SK-N-SH (cell line): ENCODE results near the gene DDX1. TPM values are rescaled to one million over a fixed set of nuclear protein-coding genes. Genes with fewer than 3 reads are reported as not detected.

Experiments used
- CTCF ChIA-PET: fragments of 300-600, 350-600 bp; formaldehyde crosslinking; extraction: SDS; loops from one replicate; lab custom pipeline; 2021; lab: Yijun Ruan, JAX
- POLR2A ChIA-PET: fragments of 350-600 bp; sonication (Branson Sonifier 250); formaldehyde crosslinking; extraction: SDS; loops from one replicate; lab custom pipeline; 2020; ENCODE audit warnings: antibody characterized with exemption, inconsistent platforms; lab: Yijun Ruan, JAX
- DNase-seq: peaks from one replicate; pipeline ENCODE4 v3.0.0; 2012
- H2AFZ ChIP-seq: fragments of 200-600 bp; sonication (generic); 2 replicates; pipeline ENCODE4 v1.8.1; 2016; ENCODE audit warnings: antibody characterized with exemption, mild to moderate bottlenecking, low read depth
- H3F3A ChIP-seq: fragments of 200-600 bp; sonication (generic); replicated peaks from 2 replicates; pipeline ENCODE3; 2016; ENCODE audit warnings: antibody characterized with exemption, mild to moderate bottlenecking; ENCODE audit not compliant: insufficient read depth
- H3K27ac ChIP-seq, 2 experiments: fragments of 200-500 bp in 1 of 2; fragments of 200-600 bp in 1 of 2; sonication (Bioruptor generic) in 1 of 2; sonication (generic), shearing (Covaris generic) in 1 of 2; 2 replicates each; pipeline versions ENCODE4 v1.5.1 to v1.6.1; 2014 to 2016; ENCODE audit warnings: low read depth in 2 of 2, inconsistent platforms in 1 of 2, low read length in 1 of 2, mild to moderate bottlenecking in 1 of 2, mixed read lengths in 1 of 2
- H3K27me3 ChIP-seq: fragments of 200-600 bp; sonication (generic), shearing (Covaris generic); 2 replicates; pipeline ENCODE4 v1.6.1; 2016; ENCODE audit warnings: mixed run types; ENCODE audit not compliant: insufficient read depth
- H3K36me3 ChIP-seq, 2 experiments: fragments of 200-500 bp in 1 of 2; fragments of 200-600 bp in 1 of 2; sonication (Bioruptor generic) in 1 of 2; sonication (generic) in 1 of 2; replicated peaks in 1 of 2; 2 replicates each; pipeline versions ENCODE3 to v1.5.1; 2014 to 2016; ENCODE audit warnings: low read length in 1 of 2, mild to moderate bottlenecking in 1 of 2; ENCODE audit not compliant: insufficient read depth in 2 of 2, control insufficient read depth in 1 of 2
- H3K4me1 ChIP-seq, 2 experiments: fragments of 200-500 bp in 1 of 2; fragments of 200-600 bp in 1 of 2; sonication (Bioruptor generic) in 1 of 2; sonication (generic), shearing (Covaris generic) in 1 of 2; 2 replicates each; pipeline versions ENCODE4 v1.5.1 to v1.6.1; 2014 to 2016; ENCODE audit warnings: low read depth in 1 of 2, low read length in 1 of 2, mixed run types in 1 of 2; ENCODE audit not compliant: insufficient read depth in 2 of 2, control insufficient read depth in 1 of 2
- H3K4me2 ChIP-seq: fragments of 200-600 bp; sonication (generic), shearing (Covaris generic); 2 replicates; pipeline ENCODE4 v1.6.1; 2017; ENCODE audit warnings: mixed run types
- H3K4me3 ChIP-seq, 2 experiments: fragments of 200-500 bp in 1 of 2; fragments of 200-600 bp in 1 of 2; sonication (Bioruptor generic) in 1 of 2; sonication (generic), shearing (Covaris generic) in 1 of 2; 2 replicates each; pipeline versions ENCODE4 v1.5.1 to v1.8.1; 2014 to 2016; ENCODE audit warnings: low read depth in 2 of 2, inconsistent platforms in 1 of 2, low read length in 1 of 2, mild to moderate bottlenecking in 1 of 2, mixed read lengths in 1 of 2, moderate library complexity in 1 of 2
- H3K79me2 ChIP-seq: fragments of 200-600 bp; sonication (generic); 2 replicates; pipeline ENCODE4 v1.8.1; 2017; ENCODE audit warnings: mild to moderate bottlenecking; ENCODE audit not compliant: insufficient read depth
- H3K9ac ChIP-seq: fragments of 200-600 bp; sonication (generic); 2 replicates; pipeline ENCODE4 v1.6.1; 2017; ENCODE audit warnings: mixed run types
- H3K9me2 ChIP-seq: fragments of 200-600 bp; sonication (generic); 2 replicates; pipeline ENCODE4 v1.6.1; 2017; ENCODE audit warnings: mixed run types
- H3K9me3 ChIP-seq: fragments of 200-600 bp; sonication (generic); 2 replicates; pipeline ENCODE4 v1.6.1; 2017; ENCODE audit warnings: mixed run types, mild to moderate bottlenecking, moderate library complexity
- H4K20me1 ChIP-seq: fragments of 200-600 bp; sonication (generic); 2 replicates; pipeline ENCODE4 v1.6.1; 2017; ENCODE audit warnings: mild to moderate bottlenecking, mixed run types; ENCODE audit not compliant: insufficient read depth
- JUND ChIP-seq: IDR thresholded peaks from 2 replicates; pipeline ENCODE4 v1.4.0; 2012
- NFIC ChIP-seq: IDR thresholded peaks from 2 replicates; pipeline ENCODE4 v1.4.0; 2012; ENCODE audit warnings: borderline replicate concordance
- RAD21 ChIP-seq: IDR thresholded peaks from 2 replicates; pipeline ENCODE4 v1.6.1; 2012; ENCODE audit warnings: mild to moderate bottlenecking, low read length
- TAF1 ChIP-seq: IDR thresholded peaks from 2 replicates; pipeline ENCODE4 v1.6.1; 2012; ENCODE audit warnings: low read depth, mild to moderate bottlenecking, low read length, moderate library complexity, borderline replicate concordance
- TCF12 ChIP-seq: IDR thresholded peaks from 2 replicates; pipeline ENCODE4 v1.4.0; 2012
- YY1 ChIP-seq: IDR thresholded peaks from 2 replicates; pipeline ENCODE4 v1.4.0; 2012; ENCODE audit warnings: low read depth, mild to moderate bottlenecking
- WGBS: methylation state at CpG from one replicate; pipeline ENCODE4 v1.1.6; 2017; ENCODE audit warnings: low lambda C conversion rate; 5-methylcytosine and 5-hydroxymethylcytosine counted together
- polyA plus RNA-seq, 3 experiments: library from polyadenylated mRNA; depleted of rRNA; stranded (reverse); fragments of >200 nt; gene quantifications; 2 replicates each; pipeline ENCODE4 v1.2.3, GENCODE V29; 2012
- TF ChIP-seq, protein P1 (sequence below): IDR thresholded peaks from 2 replicates; pipeline ENCODE4 v1.6.1; 2012; ENCODE audit warnings: mild to moderate bottlenecking, low read depth, low read length, moderate library complexity
- TF ChIP-seq, protein P2 (sequence below): IDR thresholded peaks from 2 replicates; pipeline ENCODE4 v1.4.0; 2012; ENCODE audit warnings: low read depth, borderline replicate concordance

DDX1 gene
- polyA plus RNA-seq, 1 of the 3 experiments (the other 2 are of a cell fraction), result 54.5 TPM

DNA sequence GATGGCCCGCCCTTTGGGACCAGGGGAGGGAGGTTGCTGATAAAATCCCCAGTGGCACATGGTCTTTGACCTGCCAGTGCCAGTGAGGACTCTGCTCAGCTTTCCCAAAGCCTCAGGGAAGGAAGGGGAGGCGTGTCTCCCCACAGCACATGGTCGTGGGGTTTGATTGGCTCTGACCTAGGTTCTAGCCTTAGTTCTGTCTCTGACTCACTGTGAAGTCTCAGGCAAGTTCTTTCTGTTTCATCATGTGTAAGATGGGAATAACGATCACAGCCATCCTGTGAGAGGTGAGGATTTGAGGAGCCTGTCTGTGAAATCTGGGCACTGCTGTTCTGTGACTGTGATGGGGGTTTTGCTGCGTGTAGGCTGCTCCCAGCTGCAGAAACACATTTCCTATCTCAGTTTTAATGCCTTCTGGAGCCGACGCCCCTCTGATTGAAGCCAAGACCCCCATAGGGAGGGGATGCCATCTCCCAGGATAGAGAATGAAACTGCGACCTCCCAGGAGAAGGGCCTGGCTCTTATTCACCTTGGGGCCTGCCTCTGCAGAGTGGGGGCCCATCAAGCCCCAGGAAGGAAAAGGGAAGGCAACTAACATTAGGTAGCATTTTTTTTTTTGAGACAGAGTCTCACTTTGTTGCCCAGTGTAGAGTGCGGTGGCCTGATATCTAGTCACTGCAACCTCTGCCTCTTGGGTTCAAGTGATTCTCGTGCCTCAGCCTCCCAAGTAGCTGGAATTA is 84.0 kb downstream of the DDX1 start:
- no peak for TF ChIP-seq YY1
- Histone ChIP-seq H3F3A (no peaks in the 10 kb centered on the region), H2AFZ (no peak overlapping the region), H3K9me2 (no peaks in the 10 kb centered on the region), H3K36me3 (no peaks in the 10 kb centered on the region), H3K27ac (no peak overlapping the region), H3K4me1 (peaks cover 0 to 19% of the 10 kb centered on the region in 2 experiments; a peak in 1 of 4 replicates), H3K27me3 (no peaks in the 10 kb centered on the region), H3K9me3 (no peaks in the 10 kb centered on the region), H3K9ac (no peak overlapping the region), H3K4me3 (no peak overlapping the region), H4K20me1 (no peaks in the 10 kb centered on the region), H3K79me2 (no peaks in the 10 kb centered on the region), H3K4me2 (no peak overlapping the region)
- WGBS, result 36% methylated on average over 10 of the region's 10 CpGs
- CTCF ChIA-PET, result interaction anchor here (1.7 to 2.1 kb wide), 2 partner anchors 38 to 264 kb away, joined by 4 to 7 read pairs; no protein-coding TSS in a partner anchor
- peak; percentile 53 for DNase-seq
- POLR2A ChIA-PET, result no interaction called here

- Histone ChIP-seq H4K20me1 (no peaks in the 10 kb centered on the region), H3K36me3 (no peaks in the 10 kb centered on the region), H3K4me1 (peaks cover 0 to 19% of the 10 kb centered on the region in 2 experiments; a peak in 1 of 4 replicates), H3K4me2 (no peak overlapping the region), H3K27me3 (no peaks in the 10 kb centered on the region)
- peak; percentile 57 for DNase-seq
- POLR2A ChIA-PET, result no interaction called here
- TF ChIP-seq TAF1 (no peak), JUND (no peak), TCF12 (no peak), RAD21 (no peak), NFIC (no peak)
- TF ChIP-seq, protein P1, sequence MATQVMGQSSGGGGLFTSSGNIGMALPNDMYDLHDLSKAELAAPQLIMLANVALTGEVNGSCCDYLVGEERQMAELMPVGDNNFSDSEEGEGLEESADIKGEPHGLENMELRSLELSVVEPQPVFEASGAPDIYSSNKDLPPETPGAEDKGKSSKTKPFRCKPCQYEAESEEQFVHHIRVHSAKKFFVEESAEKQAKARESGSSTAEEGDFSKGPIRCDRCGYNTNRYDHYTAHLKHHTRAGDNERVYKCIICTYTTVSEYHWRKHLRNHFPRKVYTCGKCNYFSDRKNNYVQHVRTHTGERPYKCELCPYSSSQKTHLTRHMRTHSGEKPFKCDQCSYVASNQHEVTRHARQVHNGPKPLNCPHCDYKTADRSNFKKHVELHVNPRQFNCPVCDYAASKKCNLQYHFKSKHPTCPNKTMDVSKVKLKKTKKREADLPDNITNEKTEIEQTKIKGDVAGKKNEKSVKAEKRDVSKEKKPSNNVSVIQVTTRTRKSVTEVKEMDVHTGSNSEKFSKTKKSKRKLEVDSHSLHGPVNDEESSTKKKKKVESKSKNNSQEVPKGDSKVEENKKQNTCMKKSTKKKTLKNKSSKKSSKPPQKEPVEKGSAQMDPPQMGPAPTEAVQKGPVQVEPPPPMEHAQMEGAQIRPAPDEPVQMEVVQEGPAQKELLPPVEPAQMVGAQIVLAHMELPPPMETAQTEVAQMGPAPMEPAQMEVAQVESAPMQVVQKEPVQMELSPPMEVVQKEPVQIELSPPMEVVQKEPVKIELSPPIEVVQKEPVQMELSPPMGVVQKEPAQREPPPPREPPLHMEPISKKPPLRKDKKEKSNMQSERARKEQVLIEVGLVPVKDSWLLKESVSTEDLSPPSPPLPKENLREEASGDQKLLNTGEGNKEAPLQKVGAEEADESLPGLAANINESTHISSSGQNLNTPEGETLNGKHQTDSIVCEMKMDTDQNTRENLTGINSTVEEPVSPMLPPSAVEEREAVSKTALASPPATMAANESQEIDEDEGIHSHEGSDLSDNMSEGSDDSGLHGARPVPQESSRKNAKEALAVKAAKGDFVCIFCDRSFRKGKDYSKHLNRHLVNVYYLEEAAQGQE, result no peak
- TF ChIP-seq, protein P2, sequence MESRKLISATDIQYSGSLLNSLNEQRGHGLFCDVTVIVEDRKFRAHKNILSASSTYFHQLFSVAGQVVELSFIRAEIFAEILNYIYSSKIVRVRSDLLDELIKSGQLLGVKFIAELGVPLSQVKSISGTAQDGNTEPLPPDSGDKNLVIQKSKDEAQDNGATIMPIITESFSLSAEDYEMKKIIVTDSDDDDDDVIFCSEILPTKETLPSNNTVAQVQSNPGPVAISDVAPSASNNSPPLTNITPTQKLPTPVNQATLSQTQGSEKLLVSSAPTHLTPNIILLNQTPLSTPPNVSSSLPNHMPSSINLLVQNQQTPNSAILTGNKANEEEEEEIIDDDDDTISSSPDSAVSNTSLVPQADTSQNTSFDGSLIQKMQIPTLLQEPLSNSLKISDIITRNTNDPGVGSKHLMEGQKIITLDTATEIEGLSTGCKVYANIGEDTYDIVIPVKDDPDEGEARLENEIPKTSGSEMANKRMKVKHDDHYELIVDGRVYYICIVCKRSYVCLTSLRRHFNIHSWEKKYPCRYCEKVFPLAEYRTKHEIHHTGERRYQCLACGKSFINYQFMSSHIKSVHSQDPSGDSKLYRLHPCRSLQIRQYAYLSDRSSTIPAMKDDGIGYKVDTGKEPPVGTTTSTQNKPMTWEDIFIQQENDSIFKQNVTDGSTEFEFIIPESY, result no peak
- TF ChIP-seq, all 33 proteins: peak for 0
- no peaks in the 10 kb centered on the region for H3K79me2 ChIP-seq
- 56% methylated on average over 9 of the region's 9 CpGs for WGBS
- CTCF ChIA-PET, result interaction anchor here (1.0 to 2.1 kb wide), 5 partner anchors 9 to 262 kb away, joined by 3 to 7 read pairs (median 3); no protein-coding TSS in a partner anchor
- no peaks in the 10 kb centered on the region for H3F3A ChIP-seq
- no peaks in the 10 kb centered on the region for H3K9me2 ChIP-seq
- no peaks in the 10 kb centered on the region for H3K9me3 ChIP-seq
- H2AFZ ChIP-seq, result no peak overlapping the region
- no peak overlapping the region for H3K4me3 ChIP-seq
- H3K9ac ChIP-seq, result no peak overlapping the region
- H3K27ac ChIP-seq, result peak overlapping the region in 1 of 2 experiments; percentile 43; a peak in 2 of 4 replicates
Observed at GRCh38 chr2:15677141-15677843, 85.6 kb downstream of the DDX1 start.
